Lower lobe of right lung (tissue), 2 donors: ENCODE data around the gene PRPSAP1. TPM values are rescaled to one million over a fixed set of nuclear protein-coding genes. Genes with fewer than 3 reads are reported as not detected.
A peak's percentile ranks its signal among the peaks of the same experiment; 100 is the strongest.

Experiments
- ATAC-seq, 2 donors: fragments of 200-7000 bp; cut with Tn5 transposase; one replicate each; pipeline ENCODE4 v1.9.1; 2020 to 2022; ENCODE audit warnings: mild to moderate bottlenecking in 2 of 2, moderate library complexity in 2 of 2
- DNase-seq: peaks from one replicate; pipeline ENCODE4 v3.0.0-alpha.2; 2020
- H3K27ac ChIP-seq: fragments of 200-600 bp; one replicate; pipeline ENCODE4 v1.8.0; 2022
- H3K27me3 ChIP-seq: fragments of 200-600 bp; one replicate; pipeline ENCODE4 v1.8.0; 2022; ENCODE audit warnings: low read depth
- H3K36me3 ChIP-seq: fragments of 200-600 bp; one replicate; pipeline ENCODE4 v1.8.0; 2022; ENCODE audit warnings: mild to moderate bottlenecking
- H3K4me1 ChIP-seq: fragments of 200-600 bp; one replicate; pipeline ENCODE4 v1.8.0; 2022
- H3K4me3 ChIP-seq: fragments of 200-600 bp; one replicate; pipeline ENCODE4 v1.8.0; 2022; ENCODE audit warnings: mild to moderate bottlenecking
- H3K9me3 ChIP-seq: fragments of 200-600 bp; one replicate; pipeline ENCODE4 v1.8.0; 2022
- intact Hi-C: fragments of 100-400 bp; cut with DNase I; formaldehyde crosslinking; loops from one replicate; pipeline ENCODE4 v1.11.0; 2022
- total RNA-seq: library from RNA; stranded (reverse); fragmentation: NEBNext Ultra II Directional; extraction: Animal tissue kit (Norgen Biotek cat#: 25700); gene quantifications from one replicate; pipeline ENCODE4 v1.2.1, GENCODE V29; 2021
- TF ChIP-seq, protein P1 (sequence below): fragments of 200-600 bp; IDR thresholded peaks from one replicate; pipeline ENCODE4 v1.8.0; 2022; ENCODE audit warnings: antibody characterized with exemption, mild to moderate bottlenecking
- donor health status: DM: no; HTN: yes; CAD: no; lungs with severe emphysema.

Gene PRPSAP1
- total RNA-seq, 1 donor from 2014 or later: 70.4 TPM

DNA sequence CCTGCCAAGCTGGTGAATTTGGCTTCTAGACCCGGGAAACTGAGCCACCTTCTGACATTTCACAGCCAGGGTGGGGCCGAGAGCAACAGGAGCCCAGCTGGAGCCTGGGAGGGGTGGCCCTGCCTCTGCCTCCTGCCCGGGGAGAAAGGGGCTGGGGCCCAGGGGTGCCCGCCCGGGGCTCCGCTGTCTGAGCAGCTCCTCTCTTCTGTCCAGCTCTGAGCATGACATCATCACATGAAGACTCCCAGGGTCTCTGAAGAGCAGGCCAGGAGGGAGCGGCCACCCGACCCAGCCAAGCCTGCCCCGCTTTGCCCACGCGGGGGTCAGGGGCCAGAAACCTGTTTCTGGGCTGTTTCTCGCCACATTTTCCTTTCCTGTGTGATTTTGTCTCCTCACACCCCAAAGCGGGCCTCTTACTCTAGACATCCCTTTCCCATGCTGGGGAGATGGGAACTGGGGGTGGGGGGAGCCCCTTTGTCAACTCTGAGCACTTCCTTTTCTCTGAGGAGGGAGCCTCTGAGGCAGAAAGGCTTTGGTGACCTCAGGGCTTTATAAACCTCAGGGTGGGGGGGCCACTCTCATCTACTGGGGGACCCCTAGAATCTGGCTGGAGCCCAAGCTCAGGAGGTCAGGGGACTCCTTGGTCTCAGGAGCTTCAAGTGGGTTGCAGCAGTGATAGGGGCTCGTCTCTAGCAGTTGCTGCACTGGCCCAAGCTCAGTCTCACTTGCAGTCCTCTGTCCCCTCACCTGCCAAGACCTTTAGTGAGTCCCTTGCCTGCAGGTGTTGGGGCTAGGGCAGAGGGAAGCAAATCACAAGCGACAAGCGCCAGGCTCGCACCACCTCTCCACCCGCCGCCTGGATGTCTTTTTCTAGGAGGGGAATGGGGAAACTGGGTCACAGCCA, 80.9 kb downstream of the PRPSAP1 start:
- ATAC-seq: peak; percentile 2 to 22
- peak overlapping the region; percentile 55 for H3K4me3 ChIP-seq
- intact Hi-C loops: no loop called here
- DNase-seq: peak; percentile 49
- H3K27me3 ChIP-seq: no peaks in the 10 kb centered on the region
- H3K27ac ChIP-seq: peak overlapping the region; percentile 76
- TF ChIP-seq, protein P1, sequence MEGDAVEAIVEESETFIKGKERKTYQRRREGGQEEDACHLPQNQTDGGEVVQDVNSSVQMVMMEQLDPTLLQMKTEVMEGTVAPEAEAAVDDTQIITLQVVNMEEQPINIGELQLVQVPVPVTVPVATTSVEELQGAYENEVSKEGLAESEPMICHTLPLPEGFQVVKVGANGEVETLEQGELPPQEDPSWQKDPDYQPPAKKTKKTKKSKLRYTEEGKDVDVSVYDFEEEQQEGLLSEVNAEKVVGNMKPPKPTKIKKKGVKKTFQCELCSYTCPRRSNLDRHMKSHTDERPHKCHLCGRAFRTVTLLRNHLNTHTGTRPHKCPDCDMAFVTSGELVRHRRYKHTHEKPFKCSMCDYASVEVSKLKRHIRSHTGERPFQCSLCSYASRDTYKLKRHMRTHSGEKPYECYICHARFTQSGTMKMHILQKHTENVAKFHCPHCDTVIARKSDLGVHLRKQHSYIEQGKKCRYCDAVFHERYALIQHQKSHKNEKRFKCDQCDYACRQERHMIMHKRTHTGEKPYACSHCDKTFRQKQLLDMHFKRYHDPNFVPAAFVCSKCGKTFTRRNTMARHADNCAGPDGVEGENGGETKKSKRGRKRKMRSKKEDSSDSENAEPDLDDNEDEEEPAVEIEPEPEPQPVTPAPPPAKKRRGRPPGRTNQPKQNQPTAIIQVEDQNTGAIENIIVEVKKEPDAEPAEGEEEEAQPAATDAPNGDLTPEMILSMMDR: no peak
- H3K36me3 ChIP-seq: peaks cover 23% of the 10 kb centered on the region
- H3K4me1 ChIP-seq: peaks cover 74% of the 10 kb centered on the region
- no peaks in the 10 kb centered on the region for H3K9me3 ChIP-seq

DNA sequence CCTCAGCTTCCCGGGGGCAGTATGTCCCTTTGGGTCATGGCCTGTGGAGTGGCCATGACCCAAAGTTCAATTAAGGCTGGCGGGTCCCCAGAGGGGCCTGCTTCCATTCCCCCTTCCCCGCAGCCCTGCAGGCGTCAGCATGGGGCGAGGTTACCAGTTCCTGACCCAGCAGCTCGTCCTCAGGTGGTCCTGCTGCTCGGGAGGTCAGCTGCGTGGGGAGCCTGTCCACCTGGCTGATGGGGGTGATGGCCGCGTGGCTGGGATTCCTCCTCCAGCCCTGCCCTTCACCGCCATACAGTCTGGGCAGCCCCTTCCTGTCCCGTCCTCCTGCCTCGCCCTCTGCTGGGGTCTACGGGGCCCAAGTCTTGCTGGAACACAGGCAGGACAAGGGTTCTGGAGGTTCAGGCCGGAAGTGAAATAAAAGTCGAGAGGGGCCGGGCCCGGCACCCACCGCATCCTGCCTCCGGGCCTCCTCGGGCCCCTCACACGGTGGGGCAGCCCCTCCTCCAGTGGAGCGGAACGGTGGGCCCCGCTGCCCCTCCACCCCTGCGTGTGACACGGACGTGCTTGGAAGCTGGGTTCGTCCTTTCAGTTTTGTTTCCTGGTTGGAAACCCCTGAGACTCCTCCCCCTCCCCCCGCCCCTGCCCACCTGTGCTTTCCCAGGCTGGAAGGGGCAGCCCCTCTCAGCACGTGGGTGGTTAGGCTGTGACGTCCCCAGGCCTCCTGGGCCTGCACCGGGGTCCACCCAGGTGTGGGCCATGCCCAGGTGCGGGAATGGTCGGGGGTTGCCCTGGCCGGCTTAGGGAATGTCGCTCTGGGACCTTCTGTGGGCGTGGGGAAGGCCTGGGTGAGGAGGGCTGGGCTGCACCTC, 81.8 kb downstream of the PRPSAP1 start:
- intact Hi-C loops: no loop called here
- TF ChIP-seq, protein P1: no peak

DNA sequence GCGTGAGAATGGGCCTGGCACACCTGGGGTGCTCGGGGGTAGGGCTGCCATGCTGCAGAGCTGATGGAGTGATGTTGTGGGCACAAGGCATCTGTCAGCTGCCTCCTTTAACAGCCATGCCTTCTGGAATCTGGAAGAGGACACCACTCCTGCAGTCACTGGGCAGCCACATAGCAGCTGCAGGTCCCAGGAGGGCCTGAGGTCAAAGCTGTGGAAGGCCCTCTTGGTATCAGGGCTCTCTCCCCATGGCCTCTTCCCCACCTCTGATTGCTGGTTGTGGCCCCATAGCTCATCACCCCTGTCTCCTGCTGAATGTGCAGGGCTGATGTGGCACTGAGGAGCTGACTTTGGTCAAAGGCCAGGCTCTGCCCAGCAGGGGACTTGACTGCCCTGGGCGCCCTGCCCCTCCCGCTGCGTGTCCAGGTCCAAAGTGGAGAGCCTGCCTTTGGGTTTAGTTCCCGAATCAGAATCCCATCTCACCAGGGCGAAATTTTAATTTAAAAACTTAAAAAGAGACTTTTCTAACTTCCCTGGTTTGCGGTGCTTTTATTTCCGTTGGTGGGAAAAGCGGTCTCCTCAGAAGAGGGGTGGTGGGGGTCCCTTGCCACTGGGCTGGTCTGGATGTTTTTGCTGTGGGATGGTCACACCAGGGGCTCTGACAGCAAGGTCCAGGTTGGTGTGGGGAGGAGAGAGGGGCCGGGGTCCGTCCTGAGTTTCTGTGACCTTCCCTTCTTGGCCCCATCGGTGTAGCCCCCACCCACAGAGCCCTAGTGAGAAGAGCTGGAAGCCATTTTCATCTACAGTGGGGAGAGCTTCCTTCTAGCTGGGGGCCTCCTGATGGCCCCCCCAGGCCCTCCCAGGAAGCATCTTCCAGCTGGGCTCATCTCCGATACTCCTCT, 82.7 kb downstream of the PRPSAP1 start:
- intact Hi-C loops: no loop called here

More for the DNA sequence above, 81.8 kb downstream of the PRPSAP1 start:
- peak; percentile 55 for DNase-seq
- Histone ChIP-seq H3K36me3 (peaks cover 23% of the 10 kb centered on the region), H3K4me3 (peak overlapping the region; percentile 55), H3K9me3 (no peaks in the 10 kb centered on the region), H3K4me1 (peaks cover 83% of the 10 kb centered on the region), H3K27me3 (no peaks in the 10 kb centered on the region), H3K27ac (peak overlapping the region; percentile 76)
- ATAC-seq: peak; percentile 29 to 45

DNA sequence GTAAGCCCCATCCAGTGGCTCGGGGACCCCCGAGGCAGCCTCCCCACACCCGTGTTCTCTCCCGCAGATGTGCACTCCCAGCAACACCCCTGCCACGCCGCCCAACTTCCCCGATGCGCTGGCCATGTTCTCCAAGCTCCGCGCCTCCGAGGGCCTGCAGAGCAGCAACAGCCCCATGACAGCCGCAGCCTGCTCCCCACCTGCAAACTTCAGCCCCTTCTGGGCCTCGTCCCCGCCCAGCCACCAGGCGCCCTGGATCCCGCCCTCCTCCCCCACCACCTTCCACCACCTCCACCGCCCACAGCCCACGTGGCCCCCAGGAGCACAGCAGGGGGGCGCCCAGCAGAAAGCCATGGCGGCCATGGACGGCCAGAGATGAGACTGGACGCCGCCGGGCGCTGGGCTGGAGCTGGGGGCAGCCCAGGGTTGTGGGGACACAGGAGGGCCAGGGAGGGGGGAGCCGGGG, 83.6 kb downstream of the PRPSAP1 start:
- Histone ChIP-seq H3K4me3 (no peak overlapping the region), H3K4me1 (peaks cover 89% of the 10 kb centered on the region), H3K36me3 (peaks cover 23% of the 10 kb centered on the region), H3K9me3 (no peaks in the 10 kb centered on the region), H3K27me3 (no peaks in the 10 kb centered on the region), H3K27ac (no peak overlapping the region)
- ATAC-seq (no peak), DNase-seq (no peak)
- TF ChIP-seq, protein P1: no peak
- intact Hi-C loops: no loop called here

More for the DNA sequence above, 82.7 kb downstream of the PRPSAP1 start:
- TF ChIP-seq, protein P1: no peak
- Histone ChIP-seq H3K36me3 (peaks cover 23% of the 10 kb centered on the region), H3K4me1 (peaks cover 89% of the 10 kb centered on the region), H3K27me3 (no peaks in the 10 kb centered on the region), H3K4me3 (peak overlapping the region; percentile 55), H3K27ac (peak overlapping the region; percentile 76), H3K9me3 (no peaks in the 10 kb centered on the region)
- ATAC-seq: no peak
- no peak for DNase-seq
